ENCODE data around the gene CACNB2. TPM values are rescaled to one million over a fixed set of nuclear protein-coding genes. Genes with fewer than 3 reads are reported as not detected.

Gene CACNB2
- total and polyA plus RNA-seq, 4 donors, result 0.38 to 3.1 (median 0.83) TPM

GRCh38 chr10:18345308-18345707 lies 205.1 kb downstream of the CACNB2 start (continued):
- no peak for TF ChIP-seq REST (IDR thresholded peaks at IDR 0.05)
- no peak for TF ChIP-seq GABPA (IDR thresholded peaks at IDR 0.05 in 1 of 2, conservative IDR thresholded peaks at IDR 0.05 in 1 of 2)

- 78% methylated on average over 6 of the region's 6 CpGs for WGBS
- Histone ChIP-seq H3K36me3 (ENCODE audit: control insufficient read depth in 4 of 4, insufficient read depth in 3 of 4, low read depth in 1 of 4, low read length in 3 of 4) (no peaks in the 10 kb centered on the region), H3K9me3 (ENCODE audit: control insufficient read depth in 4 of 4, low read length in 3 of 4) (no peaks in the 10 kb centered on the region), H3K4me3 (ENCODE audit: low read depth in 1 of 3, low read length in 3 of 3) (no peak overlapping the region), H3K27me3 (ENCODE audit: control insufficient read depth in 4 of 4, insufficient read depth in 4 of 4, low read length in 3 of 4) (no peaks in the 10 kb centered on the region), H3K27ac (ENCODE audit: low read depth in 1 of 2, low read length in 2 of 2) (no peak overlapping the region), H3K9ac (ENCODE audit: low read depth in 1 of 2, low read length in 2 of 2) (no peak overlapping the region), H3K4me1 (ENCODE audit: control insufficient read depth in 4 of 4, insufficient read depth in 4 of 4, low read length in 3 of 4) (peaks cover 0 to 2% (median 0%) of the 10 kb centered on the region in 4 donors)
- DNase-seq (ENCODE audit: low spot score), result no peak
- TF ChIP-seq ATF3 (IDR thresholded peaks at IDR 0.05) (no peak), RXRA (IDR thresholded peaks at IDR 0.05) (no peak), MAX (IDR thresholded peaks at IDR 0.05) (no peak), REST (IDR thresholded peaks at IDR 0.05) (no peak), TAF1 (conservative IDR thresholded peaks at IDR 0.05) (no peak), NR2F2 (IDR thresholded peaks at IDR 0.05) (no peak), JUND (IDR thresholded peaks at IDR 0.05) (no peak), RAD21 (IDR thresholded peaks at IDR 0.05) (no peak), EGR1 (IDR thresholded peaks at IDR 0.05; ENCODE audit: low read depth in 2 of 2) (no peak), FOXA1 (IDR thresholded peaks at IDR 0.05) (no peak), HNF4G (IDR thresholded peaks at IDR 0.05) (no peak), GABPA (IDR thresholded peaks at IDR 0.05 in 1 of 2, conservative IDR thresholded peaks at IDR 0.05 in 1 of 2) (no peak), ZBTB33 (IDR thresholded peaks at IDR 0.05) (no peak), FOXA2 (IDR thresholded peaks at IDR 0.05) (no peak), YY1 (IDR thresholded peaks at IDR 0.05) (no peak), HNF4A (conservative IDR thresholded peaks at IDR 0.05) (no peak), SP1 (IDR thresholded peaks at IDR 0.05) (no peak)
Observed at GRCh38 chr10:18350340-18350739, 210.1 kb downstream of the CACNB2 start.

Measured in liver (tissue), 9 donors.